Skeletal muscle cell (primary cell): Measurements from ENCODE around the gene GPC3.
A peak's percentile ranks its signal among the peaks of the same experiment; 100 is the strongest.
"Not testable (repeated sequence)": the region's sequence is repeated elsewhere in the genome, so short reads cannot be mapped to it uniquely, and the experiment has no call there.

Source experiments
- DNase-seq: peaks from one replicate; pipeline ENCODE4 v3.0.0-alpha.2; 2010; ENCODE audit warnings: low read depth
- H3K4me3 ChIP-seq: 2 replicates; pipeline ENCODE4 v1.5.1; 2011; ENCODE audit warnings: low read depth, mild to moderate bottlenecking, control low read depth, low read length, moderate library complexity

GPC3 gene

DNA sequence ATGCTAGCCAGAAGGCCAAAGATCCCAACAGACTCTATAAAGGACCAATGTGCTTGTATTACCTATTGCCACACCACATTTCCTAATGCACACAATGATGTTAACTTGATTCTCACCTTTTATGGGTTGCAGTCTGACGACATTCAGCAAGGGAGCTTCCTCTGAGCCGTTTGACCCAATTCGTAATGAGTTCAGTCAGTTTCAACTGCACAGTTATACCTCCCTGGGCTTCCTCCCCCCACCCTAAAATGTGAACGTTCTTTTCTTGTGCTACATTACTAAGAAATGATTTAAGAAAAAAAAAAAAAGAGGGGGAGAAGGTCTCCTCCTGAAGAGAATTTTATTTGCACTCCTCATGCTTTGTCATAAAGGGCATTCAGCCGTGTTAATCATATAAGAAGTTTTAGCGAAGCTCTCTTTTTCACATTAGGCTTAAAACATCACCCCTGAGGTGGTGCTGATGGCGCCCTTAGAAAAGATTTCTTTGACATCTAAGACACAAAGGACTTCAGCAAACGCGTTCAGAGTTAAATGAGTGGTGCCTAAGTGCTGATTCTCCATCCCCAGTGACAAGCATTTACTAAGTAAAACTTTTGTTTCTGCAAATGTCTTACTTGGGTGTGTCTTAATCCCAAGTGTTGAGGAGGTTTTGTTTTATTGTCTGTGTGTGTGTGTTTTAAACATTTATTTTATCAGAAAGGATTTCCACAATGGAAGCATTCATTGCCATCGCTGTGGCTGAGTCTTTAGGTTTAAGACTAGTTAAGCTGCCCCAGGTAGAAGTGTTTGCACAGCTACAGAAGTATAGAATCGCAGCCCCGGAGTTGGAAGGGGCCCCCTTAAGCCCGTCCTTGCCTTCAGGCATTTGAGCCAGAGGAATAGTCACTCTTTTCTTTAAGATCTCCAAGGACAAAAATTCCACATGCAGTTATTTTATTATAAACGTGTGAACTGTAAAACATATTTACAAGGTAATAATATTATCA, 15.2 kb upstream of the GPC3 start:
- DNase-seq: no peak
- no peak overlapping the region for H3K4me3 ChIP-seq

DNA sequence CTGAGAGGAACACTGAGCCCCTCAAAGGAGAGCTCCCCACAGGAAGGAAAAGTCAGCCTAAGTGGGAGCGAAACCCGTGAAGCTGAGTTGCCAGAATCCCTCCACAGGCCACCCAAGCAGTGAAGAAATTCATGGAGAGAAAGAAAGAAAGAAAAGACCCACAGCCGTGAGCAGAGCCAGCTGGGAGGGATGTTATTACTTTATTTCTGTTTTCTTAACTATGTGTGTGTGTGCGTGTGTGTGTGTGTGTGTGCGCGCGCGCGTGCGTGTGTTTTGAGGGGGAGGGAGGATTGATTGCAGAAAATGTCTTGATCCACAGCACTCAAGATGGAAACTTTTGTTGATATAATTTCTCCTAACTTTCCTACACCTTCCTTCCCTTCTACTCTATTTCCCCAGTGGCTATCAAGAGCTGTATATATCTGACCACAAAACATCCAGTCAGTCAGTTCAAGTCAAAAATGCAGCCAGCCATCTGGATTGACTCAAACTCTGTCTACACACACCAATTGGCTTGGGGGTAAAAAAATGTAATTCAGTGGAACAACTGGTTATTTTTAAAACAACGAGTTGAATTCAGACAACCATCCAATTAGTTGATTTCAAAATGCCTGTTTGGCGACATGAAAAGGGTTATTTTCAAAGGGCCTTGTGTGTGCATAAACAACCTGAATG, 13.8 kb upstream of the GPC3 start:
- H3K4me3 ChIP-seq: no peak overlapping the region
- no peak for DNase-seq

DNA sequence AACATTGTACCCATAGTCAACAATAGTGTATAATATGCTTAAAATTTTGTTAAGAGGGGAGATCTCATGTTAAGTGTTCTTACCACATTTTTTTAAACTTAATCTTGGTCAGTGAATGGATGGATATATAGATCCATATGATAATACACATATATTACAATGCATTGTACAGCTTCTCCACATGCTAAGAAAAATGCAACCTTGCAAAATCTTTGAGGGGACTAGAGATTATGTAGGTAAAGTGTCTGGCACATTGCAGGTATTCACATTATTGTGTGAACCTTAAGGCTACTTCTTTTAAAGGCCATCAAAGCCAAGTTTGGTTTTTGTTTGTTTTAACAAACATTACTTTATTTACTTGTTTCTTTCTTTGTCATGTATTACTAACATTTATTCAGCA, 10.4 kb upstream of the GPC3 start:
- no peak for DNase-seq
- H3K4me3 ChIP-seq: no peak overlapping the region

DNA sequence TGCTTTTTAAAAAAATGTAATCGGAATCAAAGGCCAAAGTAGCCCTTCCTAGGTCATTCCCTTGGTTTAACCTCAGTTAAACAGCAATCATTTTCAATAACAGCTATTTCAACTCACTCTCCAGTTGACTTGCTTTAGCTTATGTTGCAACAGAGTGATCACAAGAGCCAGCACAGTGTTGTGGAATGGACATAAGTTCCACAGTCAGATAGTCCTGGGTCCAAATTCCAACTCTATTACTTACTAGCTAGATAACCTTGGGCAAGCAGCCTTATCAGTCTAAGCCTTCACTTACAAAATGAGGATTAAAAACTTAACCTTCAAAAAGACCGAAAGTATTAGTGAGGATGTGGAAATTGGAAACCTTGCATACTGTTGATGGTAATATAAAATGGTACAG, 9.2 kb upstream of the GPC3 start:
- DNase-seq: no peak
- H3K4me3 ChIP-seq: no peak overlapping the region

DNA sequence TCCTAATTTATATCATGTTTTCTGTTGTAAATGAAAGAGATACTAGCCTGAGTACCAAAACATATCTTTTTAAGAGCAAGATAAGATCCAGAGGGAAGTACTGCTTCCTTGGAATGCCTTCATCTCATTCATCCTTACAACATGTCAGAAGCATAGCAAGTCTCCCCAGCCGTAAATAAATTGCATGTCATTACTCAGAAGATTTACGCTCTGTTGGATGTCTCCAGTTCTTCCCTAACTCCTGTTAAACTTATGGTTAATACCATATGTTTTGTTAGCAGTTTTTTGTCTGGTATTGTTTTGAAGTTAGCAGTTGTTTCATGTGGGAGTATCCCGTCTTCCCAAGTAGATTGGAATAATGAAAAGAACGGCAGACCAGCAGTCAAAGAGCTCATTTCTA, 7.5 kb upstream of the GPC3 start:
- DNase-seq: no peak
- no peak overlapping the region for H3K4me3 ChIP-seq

DNA sequence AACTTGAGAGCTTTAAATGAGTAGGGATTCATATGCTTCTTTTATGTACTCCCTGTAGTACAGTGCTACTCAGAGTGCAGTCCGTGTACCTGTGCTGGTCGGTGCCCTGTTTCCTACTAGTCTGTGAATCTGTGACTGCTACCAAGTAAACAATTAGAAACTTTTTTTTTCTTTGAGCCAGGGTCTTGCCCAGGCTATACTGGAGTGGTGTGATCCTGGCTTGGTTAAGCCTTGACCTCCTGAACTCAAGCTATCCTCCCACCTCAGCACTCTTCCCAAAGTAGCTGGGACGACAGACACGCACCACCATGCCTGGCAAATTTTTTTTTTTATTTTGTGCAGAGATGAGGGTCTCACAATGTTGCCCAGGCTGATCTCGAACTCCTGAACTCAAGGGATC, 6.4 kb upstream of the GPC3 start:
- no peak overlapping the region for H3K4me3 ChIP-seq
- DNase-seq: no peak

DNA sequence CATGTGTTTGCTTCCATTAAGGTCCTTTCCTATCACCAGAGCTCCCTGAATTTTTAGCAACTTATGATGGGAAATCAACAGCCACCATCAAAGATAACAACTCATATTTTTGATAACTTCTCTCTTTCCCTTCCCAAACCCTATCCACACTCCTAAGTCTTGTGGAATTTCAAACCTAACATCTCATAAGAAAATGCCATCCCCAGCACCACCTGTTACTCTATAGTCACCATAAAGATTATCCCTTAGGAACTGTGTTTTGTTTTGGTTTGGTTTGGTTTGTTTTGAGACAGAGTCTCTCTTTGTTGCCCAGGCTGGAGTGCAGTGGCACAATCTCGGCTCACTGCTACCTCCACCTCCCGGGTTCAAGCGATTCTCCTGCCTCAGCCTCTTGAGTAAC, 5.7 kb upstream of the GPC3 start:
- not testable (repeated sequence) for DNase-seq, H3K4me3 ChIP-seq

DNA sequence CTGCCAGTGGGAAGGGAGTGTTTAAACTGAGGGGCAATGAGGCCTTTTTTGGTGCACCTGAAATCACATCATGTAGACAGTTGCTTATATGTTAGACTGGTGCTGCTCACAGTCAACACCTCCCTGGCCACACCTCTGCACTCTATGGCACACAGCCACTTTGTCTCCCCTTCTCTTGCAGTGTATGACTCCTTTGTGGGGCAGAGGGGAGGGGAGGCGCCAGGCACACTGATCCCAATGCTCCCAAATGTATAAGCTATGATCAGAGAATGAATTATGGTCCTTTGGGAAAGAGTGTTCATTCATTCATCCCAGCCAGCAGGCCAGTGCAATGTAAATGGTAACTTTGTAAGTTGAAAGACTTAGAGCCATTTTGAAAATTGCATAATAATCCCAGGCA, 4.6 kb upstream of the GPC3 start:
- DNase-seq: no peak
- no peak overlapping the region for H3K4me3 ChIP-seq

DNA sequence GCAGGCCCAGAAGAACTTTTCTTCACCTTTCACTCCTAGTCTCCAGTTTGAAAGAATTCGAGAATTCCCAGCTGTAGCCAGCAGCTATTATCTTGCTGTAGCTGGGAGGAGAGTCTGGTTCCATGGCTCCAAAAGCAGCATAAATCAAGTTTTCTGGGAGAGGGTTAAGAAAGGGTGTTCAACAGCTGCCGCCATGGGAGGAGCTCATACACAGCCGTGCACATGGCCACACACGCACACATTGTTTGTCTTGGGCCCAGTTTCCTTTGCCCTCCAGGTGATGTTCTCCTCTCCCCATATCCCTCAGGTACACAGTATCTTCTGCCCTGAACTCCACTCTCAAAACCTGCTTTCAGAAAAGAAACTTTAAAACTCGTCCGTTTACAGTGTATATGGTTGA, 4.1 kb upstream of the GPC3 start:
- no peak for DNase-seq
- no peak overlapping the region for H3K4me3 ChIP-seq

DNA sequence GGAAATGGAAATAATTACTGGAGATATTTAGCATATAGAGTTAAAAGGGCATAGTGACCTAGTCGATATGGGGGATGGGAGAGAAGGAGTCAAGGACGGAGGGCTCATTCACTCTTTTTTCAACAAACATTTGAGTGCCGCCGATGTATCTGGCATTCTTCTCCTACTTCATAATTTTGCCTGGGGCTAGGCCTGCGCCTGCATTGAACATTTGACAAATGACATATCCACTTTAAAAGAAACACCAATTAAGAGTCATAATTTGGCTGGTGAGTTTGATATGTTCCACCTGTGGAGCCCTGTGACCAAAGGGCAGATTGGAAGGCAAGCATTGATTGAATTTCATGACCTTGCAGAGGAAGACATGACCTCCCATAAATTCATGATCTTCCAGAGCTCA, 2.6 kb upstream of the GPC3 start:
- no peak for DNase-seq
- H3K4me3 ChIP-seq: no peak overlapping the region

DNA sequence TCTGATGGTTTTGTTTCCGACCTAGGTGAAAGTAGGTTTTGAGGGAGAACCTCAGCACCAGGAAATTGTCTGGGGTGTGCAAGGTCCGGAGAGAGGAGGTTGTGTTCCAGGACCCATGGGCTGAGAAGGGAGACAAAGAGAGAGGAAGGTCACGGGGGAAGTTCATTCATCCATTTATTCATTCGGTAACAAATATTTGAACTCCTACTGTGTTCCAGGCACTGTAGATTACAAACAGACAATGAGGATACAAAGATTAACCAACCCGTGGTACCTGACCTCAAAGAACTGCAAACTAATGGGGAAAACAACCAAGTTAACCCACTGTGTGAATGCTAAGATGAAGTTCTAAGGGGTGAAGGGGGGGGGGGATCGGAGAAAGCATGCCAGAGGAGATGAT, 1.8 kb upstream of the GPC3 start:
- no peak for DNase-seq
- no peak overlapping the region for H3K4me3 ChIP-seq

DNA sequence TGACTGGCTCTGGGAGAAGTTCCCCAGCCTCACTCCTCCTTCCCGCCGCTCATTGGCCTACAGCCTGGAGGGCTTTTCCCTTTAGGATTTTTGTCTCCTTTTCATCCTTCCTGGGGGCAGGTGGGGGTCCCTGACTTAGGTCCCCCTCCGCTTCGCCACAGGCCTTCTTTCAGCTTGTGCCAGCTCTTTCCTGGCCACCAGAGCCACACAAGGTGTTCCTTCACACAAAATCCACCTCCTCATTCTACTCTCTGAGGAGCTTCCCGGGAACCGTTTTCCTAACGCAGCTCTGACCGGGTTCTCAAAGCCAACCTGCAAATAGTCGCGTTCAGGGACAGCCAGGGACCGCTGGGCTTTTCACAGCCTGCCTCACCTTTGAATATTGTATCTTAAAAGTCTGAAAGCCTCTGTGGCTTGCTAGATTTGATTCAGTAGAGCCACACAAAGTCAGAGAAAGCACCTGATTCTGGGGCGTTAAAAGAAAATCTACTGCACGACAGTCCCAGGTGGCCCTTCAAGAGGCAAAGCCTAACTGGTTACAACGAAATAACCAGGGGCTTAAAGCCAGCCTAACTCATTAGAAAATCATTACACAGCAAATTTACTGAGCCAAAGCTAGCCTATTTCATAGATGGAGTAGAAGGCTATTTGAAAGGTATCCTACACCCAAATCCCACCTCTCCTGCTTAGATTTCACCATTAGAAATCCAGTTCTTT, 731 bp upstream of the GPC3 start:
- no peak for DNase-seq
- peak overlapping the region; percentile 35 for H3K4me3 ChIP-seq

DNA sequence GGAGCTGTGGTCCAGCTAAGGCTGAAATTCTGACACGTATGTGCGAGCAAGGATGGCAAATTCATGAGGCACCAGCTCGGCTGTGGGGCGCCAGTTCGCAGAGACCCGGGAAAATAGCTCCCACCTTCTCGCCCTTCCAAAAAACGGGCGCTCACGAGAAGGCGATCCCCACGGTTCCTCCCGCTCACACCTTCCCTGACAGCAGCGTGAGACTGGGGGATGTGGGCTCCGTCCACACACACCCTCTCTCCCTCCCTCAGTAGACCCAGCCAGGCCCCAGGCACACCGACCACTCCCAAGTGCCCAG, 584 bp downstream of the GPC3 start:
- no peak overlapping the region for H3K4me3 ChIP-seq
- DNase-seq: no peak

DNA sequence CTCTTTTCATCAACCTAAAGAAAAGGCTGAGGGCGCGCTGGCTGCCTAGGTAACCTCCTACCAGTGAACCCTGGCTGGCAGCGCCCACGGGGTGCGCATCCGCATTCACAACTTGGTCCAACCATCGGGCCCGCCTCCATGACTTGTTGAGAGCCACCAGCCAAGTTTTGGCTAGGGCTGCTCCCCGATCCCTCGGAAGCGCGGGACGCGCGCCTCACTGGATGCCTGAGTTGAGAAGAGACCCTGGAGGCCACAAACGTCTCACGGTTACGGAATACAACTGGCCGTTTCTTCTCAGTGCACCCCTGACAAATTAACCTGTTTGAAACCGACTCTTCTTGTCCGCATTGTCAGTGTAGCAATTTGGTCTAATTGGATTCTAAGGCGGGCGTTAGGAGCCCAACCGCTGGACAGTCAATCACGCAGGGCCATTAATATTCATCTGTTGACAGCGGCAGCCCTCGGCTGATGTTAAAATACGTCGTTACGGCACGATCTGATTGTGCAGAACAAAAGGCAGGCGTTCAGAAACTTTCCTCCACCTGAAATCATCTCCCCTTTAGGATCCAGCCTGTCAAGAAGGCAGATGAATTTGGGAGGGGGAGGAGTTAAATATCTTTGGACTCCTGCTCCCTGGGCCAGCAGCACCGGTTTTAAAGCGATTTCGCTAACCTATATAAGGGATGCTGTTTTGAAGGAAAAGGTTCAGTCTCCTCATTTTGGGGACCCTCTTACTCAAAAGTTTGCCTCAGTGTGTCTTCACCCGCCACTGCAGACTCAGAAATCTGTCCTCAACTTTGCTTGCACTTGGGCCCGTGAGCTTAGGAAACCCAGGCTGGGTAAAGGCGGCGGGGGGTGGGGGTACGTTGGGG, 1.2 kb downstream of the GPC3 start:
- DNase-seq: no peak
- no peak overlapping the region for H3K4me3 ChIP-seq

DNA sequence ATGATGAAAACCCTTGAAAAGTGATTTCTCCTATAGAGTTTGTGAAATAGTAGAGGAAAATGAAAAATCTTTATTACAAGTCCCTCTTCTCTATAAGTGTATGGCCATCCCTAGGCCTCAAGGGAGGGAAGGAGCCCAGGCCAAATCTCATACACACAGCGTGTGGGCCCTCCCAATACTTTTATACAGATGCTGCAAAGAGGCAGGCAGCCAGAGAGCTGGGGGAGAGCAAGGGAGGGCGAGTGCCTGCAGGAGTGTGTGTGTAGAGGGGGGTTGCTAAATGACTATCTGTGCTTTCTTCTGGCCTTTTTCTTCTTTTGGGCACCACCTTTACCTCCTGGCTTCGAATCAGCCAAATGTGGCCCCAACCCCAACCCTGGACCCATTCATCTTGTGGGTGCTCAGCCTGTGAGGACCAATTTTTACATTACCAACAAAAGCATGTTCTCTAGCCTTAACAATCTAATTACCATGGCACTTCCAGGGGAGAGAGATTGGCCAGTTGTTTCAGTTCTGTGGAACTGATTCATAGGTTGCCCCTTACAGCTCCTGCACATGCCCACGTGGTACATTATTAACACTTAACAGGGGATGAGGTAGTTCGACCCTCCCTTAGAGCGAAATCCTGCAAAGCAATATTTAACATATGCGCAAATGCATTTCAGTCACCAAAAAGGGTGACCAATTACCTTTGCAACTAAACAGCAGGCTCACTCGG, 2.0 kb downstream of the GPC3 start:
- no peak for DNase-seq
- H3K4me3 ChIP-seq: no peak overlapping the region

DNA sequence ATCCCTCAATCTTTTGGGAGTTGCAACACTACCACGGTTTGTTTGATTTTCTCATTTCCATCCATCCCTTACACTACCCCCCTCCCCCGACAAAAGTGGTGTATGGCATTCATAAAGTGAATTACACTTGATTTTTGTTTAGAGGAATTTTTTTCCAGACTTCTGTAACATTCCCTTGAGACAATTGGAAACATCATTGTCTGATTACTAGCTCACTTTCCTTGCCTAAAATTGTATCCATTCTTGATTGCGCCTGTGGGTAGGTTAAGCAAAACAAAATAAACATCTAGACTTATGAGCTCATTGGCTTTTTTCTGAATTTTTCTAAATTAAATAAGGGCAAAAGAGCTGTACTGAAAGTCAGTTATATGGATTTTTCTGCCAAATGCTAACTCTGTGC, 3.5 kb downstream of the GPC3 start:
- no peak for DNase-seq
- H3K4me3 ChIP-seq: no peak overlapping the region

DNA sequence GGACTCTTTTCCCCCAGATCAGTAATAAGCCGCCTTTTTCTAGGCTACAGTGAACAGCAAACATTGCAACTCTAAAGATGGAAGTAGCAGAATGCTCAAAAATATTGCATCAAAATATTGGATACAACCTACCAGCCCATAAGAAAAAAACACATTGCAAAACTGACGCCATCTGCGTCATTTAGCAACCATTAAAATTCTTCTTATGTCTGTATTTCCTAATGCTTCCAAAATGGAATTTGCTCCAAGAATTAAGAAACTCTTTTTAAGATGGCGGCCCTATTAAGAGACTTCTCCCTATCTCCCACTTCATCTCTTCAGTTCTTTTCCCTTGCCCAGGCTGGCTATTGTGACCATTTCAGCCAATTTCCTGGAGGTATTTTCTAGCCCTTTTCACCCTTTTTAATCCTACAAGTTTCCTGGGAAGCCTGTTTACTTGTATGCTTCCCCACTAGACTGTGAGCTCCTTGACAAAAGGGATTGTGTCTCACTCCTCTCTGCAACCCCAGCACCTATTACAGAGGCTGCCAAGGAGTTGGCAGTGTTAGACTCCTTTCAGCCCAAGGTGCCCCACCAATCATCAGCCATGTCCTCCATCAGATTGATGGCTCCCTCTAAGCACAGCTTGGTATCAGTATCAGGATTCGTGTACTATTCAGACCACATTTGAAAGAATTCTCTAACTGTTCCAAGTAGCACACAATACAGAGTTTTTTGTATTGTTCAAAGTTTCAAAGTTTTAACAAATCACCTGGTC, 4.4 kb downstream of the GPC3 start:
- DNase-seq: no peak
- H3K4me3 ChIP-seq: no peak overlapping the region

DNA sequence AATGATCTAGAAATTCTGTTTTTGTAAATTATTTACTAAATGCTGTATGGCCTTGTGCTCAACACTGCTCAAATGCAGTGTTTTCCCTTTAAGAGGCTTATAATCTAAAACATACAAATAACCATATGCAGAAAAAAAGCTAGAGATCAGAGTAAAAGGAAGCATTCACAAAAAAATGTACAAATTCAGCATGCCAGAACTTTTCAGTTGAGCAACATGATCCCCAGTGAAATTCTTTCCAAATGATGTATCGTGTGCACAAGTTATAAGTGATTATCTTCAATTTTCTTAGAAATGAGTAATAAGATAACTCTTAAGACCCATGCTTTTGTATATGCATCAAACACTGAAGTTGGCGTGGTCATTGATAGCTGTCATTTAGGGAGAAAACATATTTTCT, 5.0 kb downstream of the GPC3 start:
- DNase-seq: no peak
- H3K4me3 ChIP-seq: no peak overlapping the region
